NCI-H1694 (cell line): ENCODE measurements around the gene MAP3K8.
"Not testable (repeated sequence)": the region's sequence is repeated elsewhere in the genome, so short reads cannot be mapped to it uniquely, and the experiment has no call there.

ENCODE experiments used
- DNase-seq: peaks from one replicate; lab custom pipeline; 2025; lab: John Stamatoyannopoulos, UW

MAP3K8 gene

GRCh38 chr10:30447125-30447799, 13.3 kb downstream of the MAP3K8 start:
- no peak for DNase-seq

GRCh38 chr10:30448092-30448491, 14.1 kb downstream of the MAP3K8 start:
- DNase-seq = no peak

GRCh38 chr10:30453764-30454527, 20.0 kb downstream of the MAP3K8 start:
- DNase-seq = no peak

- DNase-seq = no peak
Measured at GRCh38 chr10:30454744-30455510, 20.9 kb downstream of the MAP3K8 start.

GRCh38 chr10:30455816-30456215, 21.8 kb downstream of the MAP3K8 start:
- DNase-seq = no peak

GRCh38 chr10:30456266-30456665, 22.3 kb downstream of the MAP3K8 start:
- DNase-seq = no peak

GRCh38 chr10:30459283-30459682, 25.3 kb downstream of the MAP3K8 start:
- DNase-seq = no peak

GRCh38 chr10:30460121-30460520, 26.1 kb downstream of the MAP3K8 start:
- no peak for DNase-seq

GRCh38 chr10:30462513-30462912, 28.5 kb downstream of the MAP3K8 start:
- no peak for DNase-seq

GRCh38 chr10:30463944-30464451, 30.0 kb downstream of the MAP3K8 start:
- DNase-seq = no peak

GRCh38 chr10:30464675-30465074, 30.7 kb downstream of the MAP3K8 start:
- DNase-seq = no peak

GRCh38 chr10:30466445-30466844, 32.5 kb downstream of the MAP3K8 start:
- no peak for DNase-seq

GRCh38 chr10:30467651-30468338, 33.8 kb downstream of the MAP3K8 start:
- DNase-seq = no peak

- no peak for DNase-seq
Measured at GRCh38 chr10:30472414-30473155, 38.6 kb downstream of the MAP3K8 start.

- not testable (repeated sequence) for DNase-seq
Measured at GRCh38 chr10:30475515-30475914, 41.5 kb downstream of the MAP3K8 start.

- no peak for DNase-seq
Measured at GRCh38 chr10:30476511-30477155, 42.6 kb downstream of the MAP3K8 start.

- not testable (repeated sequence) for DNase-seq
Measured at GRCh38 chr10:30479513-30479912, 45.5 kb downstream of the MAP3K8 start.

- no peak for DNase-seq
Measured at GRCh38 chr10:30481603-30482002, 47.6 kb downstream of the MAP3K8 start.

- no peak for DNase-seq
Measured at GRCh38 chr10:30488316-30488715, 54.3 kb downstream of the MAP3K8 start.

- no peak for DNase-seq
Measured at GRCh38 chr10:30489346-30489745, 55.4 kb downstream of the MAP3K8 start.
